Kidney epithelial cell (primary cell): Measurements from ENCODE around the gene KPNA4. TPM values are rescaled to one million over a fixed set of nuclear protein-coding genes. Genes with fewer than 3 reads are reported as not detected.

Experiments used
- DNase-seq: peaks from one replicate; pipeline ENCODE4 v3.0.0-alpha.2; 2010; ENCODE audit warnings: low read depth
- H3K27me3 ChIP-seq: 2 replicates; pipeline ENCODE4 v1.6.0; 2011; ENCODE audit warnings: low read length; ENCODE audit not compliant: control insufficient read depth, insufficient read depth
- H3K36me3 ChIP-seq: 2 replicates; pipeline ENCODE4 v1.5.1; 2011; ENCODE audit warnings: low read length; ENCODE audit not compliant: control insufficient read depth, insufficient read depth
- H3K4me3 ChIP-seq: 2 replicates; pipeline ENCODE4 v1.5.1; 2011; ENCODE audit warnings: low read depth, mild to moderate bottlenecking, control low read depth, low read length
- CTCF ChIP-seq: IDR thresholded peaks from 2 replicates; pipeline ENCODE4 v1.5.1; 2011; ENCODE audit warnings: mild to moderate bottlenecking, moderate library complexity, low read length, control low read depth, inconsistent platforms; ENCODE audit not compliant: insufficient read depth, poor library complexity, severe bottlenecking
- total RNA-seq: library from RNA; depleted of rRNA; stranded (reverse); fragments of >200 nt; gene quantifications from 2 replicates; pipeline ENCODE4 v1.2.3, GENCODE V29; 2015

Gene KPNA4
- total RNA-seq, 1 donor from 2014 or later: 38.0 TPM

DNA sequence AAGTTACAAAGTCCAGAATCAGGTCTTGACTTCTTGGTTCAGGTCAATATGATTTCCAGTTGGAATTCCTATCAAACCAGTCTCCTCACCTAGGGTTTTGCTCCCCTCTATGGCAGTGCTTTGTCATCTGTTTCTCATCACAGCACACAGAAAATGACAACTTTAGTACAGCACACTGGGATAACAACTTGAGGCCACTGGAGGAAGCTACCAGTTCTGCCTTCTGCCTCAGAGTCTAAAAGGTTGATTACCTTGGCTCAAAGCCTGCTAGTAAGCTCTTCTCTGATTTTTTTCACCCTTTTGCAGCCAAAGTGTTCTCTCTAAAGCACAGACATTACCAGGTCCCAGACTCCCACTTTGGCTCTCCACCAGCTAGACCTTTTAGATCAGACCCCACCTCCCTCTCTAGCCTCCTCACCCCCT lies 90.9 kb downstream of the KPNA4 start:
- Histone ChIP-seq H3K4me3 (no peak overlapping the region), H3K27me3 (no peaks in the 10 kb centered on the region), H3K36me3 (no peaks in the 10 kb centered on the region)
- DNase-seq: no peak
- no peak for TF ChIP-seq CTCF

- H3K4me3 ChIP-seq: no peak overlapping the region
- no peaks in the 10 kb centered on the region for H3K36me3 ChIP-seq
- TF ChIP-seq CTCF: no peak
- no peaks in the 10 kb centered on the region for H3K27me3 ChIP-seq
- no peak for DNase-seq
Measured at GRCh38 chr3:160473978-160474377, 91.4 kb downstream of the KPNA4 start.

GRCh38 chr3:160473221-160473620 lies 92.2 kb downstream of the KPNA4 start:
- Histone ChIP-seq H3K4me3 (no peak overlapping the region), H3K36me3 (no peaks in the 10 kb centered on the region), H3K27me3 (no peaks in the 10 kb centered on the region)
- DNase-seq: no peak
- no peak for TF ChIP-seq CTCF

- TF ChIP-seq CTCF: no peak
- no peaks in the 10 kb centered on the region for H3K36me3 ChIP-seq
- no peak for DNase-seq
- no peaks in the 10 kb centered on the region for H3K27me3 ChIP-seq
- no peak overlapping the region for H3K4me3 ChIP-seq
Measured at GRCh38 chr3:160472344-160472743, 93.0 kb downstream of the KPNA4 start.

DNA sequence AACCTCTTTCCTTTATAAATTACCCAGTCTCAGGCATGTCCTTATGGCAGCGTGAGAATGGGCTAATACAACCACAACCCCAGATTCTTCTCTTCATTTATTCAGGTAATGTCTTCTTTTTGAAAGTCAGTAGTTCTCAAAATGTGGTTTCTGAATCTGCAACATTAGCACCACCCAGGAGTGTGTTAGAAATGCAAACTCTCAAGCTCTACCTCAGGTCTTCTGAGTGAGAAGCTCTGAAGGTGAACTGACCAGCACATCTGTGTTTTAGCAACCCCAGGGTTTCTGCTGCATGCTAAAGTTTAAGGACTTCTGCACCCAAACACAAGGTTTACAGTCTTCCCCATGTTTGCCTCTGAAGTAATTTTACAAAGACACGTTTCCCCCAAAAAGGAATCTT lies 93.5 kb downstream of the KPNA4 start:
- no peak for TF ChIP-seq CTCF
- Histone ChIP-seq H3K4me3 (no peak overlapping the region), H3K36me3 (no peaks in the 10 kb centered on the region), H3K27me3 (no peaks in the 10 kb centered on the region)
- no peak for DNase-seq

- H3K4me3 ChIP-seq: no peak overlapping the region
- no peaks in the 10 kb centered on the region for H3K36me3 ChIP-seq
- DNase-seq: no peak
- TF ChIP-seq CTCF: no peak
- no peaks in the 10 kb centered on the region for H3K27me3 ChIP-seq
Measured at GRCh38 chr3:160470181-160470580, 95.2 kb downstream of the KPNA4 start.
